Coronary artery (tissue), 2 donors: ENCODE measurements around the gene ADPRH.

ENCODE experiments used
- DNase-seq: peaks from one replicate; pipeline ENCODE4 v3.0.0-alpha.2; 2017; ENCODE audit warnings: low spot score
- H3K27ac ChIP-seq, 2 donors: fragments of 200-600 bp; sonication (generic); one replicate each; pipeline ENCODE4 v1.5.1; 2016 to 2019
- H3K4me3 ChIP-seq: fragments of 200-600 bp; sonication (generic); 2 replicates; pipeline ENCODE4 v1.5.1; 2016; ENCODE audit warnings: mild to moderate bottlenecking, moderate library complexity
- TF ChIP-seq, protein P1 (sequence below): fragments of 200-600 bp; sonication (generic); IDR thresholded peaks from one replicate; pipeline ENCODE4 v1.5.1; 2019; ENCODE audit warnings: antibody characterized with exemption

ADPRH gene

DNA sequence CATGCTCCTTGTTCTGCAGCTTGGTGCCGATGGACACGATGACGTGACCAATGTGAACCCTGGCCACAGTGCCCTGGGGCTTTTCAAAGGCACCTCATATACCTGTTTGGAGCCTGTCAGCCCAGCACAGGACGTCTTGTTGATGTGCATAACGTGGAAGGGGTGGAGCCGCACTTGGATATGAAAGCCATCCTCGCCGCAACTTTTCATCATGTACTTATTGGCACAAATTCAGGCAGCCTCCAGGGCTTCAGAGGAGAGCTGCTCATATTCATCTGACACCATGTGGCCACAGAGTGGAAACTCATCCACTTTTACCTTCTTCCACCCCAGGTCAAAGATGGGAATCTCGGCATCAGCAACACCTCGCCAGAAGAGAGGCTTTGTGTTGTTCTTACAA, 56.4 kb downstream of the ADPRH start:
- no peak for DNase-seq
- TF ChIP-seq, protein P1, sequence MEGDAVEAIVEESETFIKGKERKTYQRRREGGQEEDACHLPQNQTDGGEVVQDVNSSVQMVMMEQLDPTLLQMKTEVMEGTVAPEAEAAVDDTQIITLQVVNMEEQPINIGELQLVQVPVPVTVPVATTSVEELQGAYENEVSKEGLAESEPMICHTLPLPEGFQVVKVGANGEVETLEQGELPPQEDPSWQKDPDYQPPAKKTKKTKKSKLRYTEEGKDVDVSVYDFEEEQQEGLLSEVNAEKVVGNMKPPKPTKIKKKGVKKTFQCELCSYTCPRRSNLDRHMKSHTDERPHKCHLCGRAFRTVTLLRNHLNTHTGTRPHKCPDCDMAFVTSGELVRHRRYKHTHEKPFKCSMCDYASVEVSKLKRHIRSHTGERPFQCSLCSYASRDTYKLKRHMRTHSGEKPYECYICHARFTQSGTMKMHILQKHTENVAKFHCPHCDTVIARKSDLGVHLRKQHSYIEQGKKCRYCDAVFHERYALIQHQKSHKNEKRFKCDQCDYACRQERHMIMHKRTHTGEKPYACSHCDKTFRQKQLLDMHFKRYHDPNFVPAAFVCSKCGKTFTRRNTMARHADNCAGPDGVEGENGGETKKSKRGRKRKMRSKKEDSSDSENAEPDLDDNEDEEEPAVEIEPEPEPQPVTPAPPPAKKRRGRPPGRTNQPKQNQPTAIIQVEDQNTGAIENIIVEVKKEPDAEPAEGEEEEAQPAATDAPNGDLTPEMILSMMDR = no peak
- Histone ChIP-seq H3K27ac (peak overlapping the region in 1 of 2 donors; percentile 9), H3K4me3 (no peak overlapping the region)

DNA sequence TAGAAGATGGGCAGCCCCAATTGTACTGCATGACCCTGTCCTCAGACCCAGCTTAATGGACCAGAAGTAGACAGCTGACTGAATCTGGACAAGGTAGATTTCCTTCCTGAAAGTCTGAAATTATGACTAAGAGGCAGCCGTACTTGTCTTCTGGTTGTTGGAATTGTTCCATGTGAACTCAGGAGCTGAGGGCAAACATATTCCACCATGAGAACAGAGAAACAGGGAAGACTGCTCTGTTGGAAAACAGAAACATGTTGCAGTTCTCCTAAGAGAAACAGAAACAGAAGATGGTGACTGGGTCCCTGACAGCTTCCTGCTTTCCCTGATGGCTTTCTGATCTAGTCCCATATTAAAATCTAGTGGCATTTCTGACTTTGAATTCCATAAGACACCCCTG, 57.0 kb downstream of the ADPRH start:
- no peak for DNase-seq
- Histone ChIP-seq H3K4me3 (no peak overlapping the region), H3K27ac (peak overlapping the region in 1 of 2 donors; percentile 87)
- TF ChIP-seq, protein P1 = no peak

DNA sequence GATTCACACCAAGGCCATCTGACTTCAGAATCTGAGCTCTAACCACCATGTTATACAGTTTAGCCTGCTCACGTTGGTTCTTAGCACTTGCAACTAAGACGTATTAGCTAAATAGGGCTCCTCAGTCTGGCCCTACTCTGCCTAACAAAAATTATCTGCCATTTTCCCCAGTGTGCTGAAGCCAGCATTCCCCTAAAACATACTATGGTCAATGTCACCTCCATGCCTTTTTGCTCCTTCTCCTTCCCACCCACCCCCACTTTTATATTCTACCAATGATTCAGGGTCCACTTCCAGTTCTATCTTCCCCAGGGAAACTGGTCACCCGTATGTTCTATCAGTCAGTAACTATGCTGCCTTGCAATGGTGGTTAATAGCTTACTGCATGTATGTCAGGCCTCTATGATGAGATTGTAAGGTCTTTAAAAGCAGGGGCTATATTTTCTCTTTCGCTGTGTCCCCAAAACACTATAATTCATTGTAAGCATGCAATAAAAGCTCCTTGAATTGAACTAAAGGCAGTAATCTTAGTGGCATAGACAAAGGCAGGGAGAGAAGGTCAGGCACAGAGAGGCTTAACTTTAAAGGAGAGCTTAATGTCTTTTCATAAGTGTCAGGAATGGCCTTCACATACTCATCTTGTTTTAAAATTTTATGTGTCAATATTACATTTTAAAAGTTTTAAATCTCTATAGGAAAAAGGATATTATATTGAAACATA, 57.8 kb downstream of the ADPRH start:
- TF ChIP-seq, protein P1 = no peak
- no peak overlapping the region for H3K4me3 ChIP-seq
- H3K27ac ChIP-seq = peak overlapping the region in 1 of 2 donors; percentile 87
- no peak for DNase-seq

DNA sequence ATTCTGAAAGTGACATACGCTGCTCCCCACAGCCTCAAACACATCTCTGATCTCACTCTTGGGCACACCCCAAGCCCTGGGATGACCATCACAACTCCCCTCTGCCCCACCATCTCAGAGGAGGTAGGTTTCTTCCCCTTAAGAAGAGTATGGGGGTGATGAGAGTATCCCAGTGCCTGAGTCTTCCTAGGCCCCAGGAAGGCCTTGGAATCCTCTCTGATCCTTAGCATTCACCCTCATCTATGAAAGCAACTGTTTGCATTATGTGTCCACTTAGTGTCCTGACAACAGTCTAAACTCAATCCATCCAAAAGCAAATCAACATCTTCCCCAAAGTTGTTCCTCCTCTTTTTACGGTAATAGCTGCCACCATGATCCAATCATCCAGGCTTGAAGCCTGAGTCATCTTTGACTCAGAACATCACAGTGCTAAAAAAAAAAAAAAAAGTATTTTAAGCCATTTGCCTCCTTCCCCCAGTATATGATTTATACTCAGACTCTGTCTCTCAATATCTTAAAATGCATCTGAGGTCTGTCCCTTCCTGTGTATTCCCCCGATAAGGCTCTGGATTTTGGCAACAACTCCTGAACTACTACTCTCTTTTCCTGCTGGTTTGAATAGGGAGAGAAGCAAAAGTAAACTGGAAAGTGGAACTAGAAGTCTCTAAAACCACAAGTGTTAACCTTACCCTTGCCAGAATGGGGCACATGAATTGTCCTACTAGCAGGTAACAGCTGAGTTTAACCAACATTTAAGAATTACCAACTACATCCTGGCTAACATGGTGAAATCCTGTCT, 58.6 kb downstream of the ADPRH start:
- Histone ChIP-seq H3K27ac (peak overlapping the region; percentile 57 to 87), H3K4me3 (no peak overlapping the region)
- DNase-seq = no peak
- TF ChIP-seq, protein P1 = no peak
